ENCODE data around the gene FZD4. TPM values are rescaled to one million over a fixed set of nuclear protein-coding genes. Genes with fewer than 3 reads are reported as not detected.
"Not testable (repeated sequence)": the region's sequence is repeated elsewhere in the genome, so short reads cannot be mapped to it uniquely, and the experiment has no call there.

The FZD4 gene
- total RNA-seq, 1 experiment from 2014 or later = 4.5 TPM

- Histone ChIP-seq H4K91ac (ENCODE audit: insufficient read length, low read depth, low read length) (no peak overlapping the region), H3K4me1 (ENCODE audit: insufficient read depth, low read length) (no peaks in the 10 kb centered on the region), H2BK12ac (ENCODE audit: insufficient read length, low read depth, low read length) (no peak overlapping the region), H3K27ac (ENCODE audit: insufficient read length, low read depth, low read length) (no peak overlapping the region), H2BK20ac (ENCODE audit: low read depth, low read length, poor library complexity, severe bottlenecking) (no peak overlapping the region), H4K8ac (replicated peaks; ENCODE audit: insufficient read length, low read depth, low read length) (no peak overlapping the region), H2AK5ac (ENCODE audit: insufficient read length, low read length) (no peak overlapping the region), H2BK5ac (ENCODE audit: insufficient read length, low read length) (no peak overlapping the region), H2BK15ac (ENCODE audit: low read depth, low read length) (no peak overlapping the region), H3K23me2 (ENCODE audit: insufficient read length, low read depth, low read length, poor library complexity, severe bottlenecking) (no peaks in the 10 kb centered on the region), H4K5ac (ENCODE audit: insufficient read length, low read depth, low read length) (no peak overlapping the region), H3K23ac (ENCODE audit: insufficient read length, low read depth, low read length) (no peak overlapping the region), H2BK120ac (ENCODE audit: low read depth, low read length, poor library complexity, severe bottlenecking) (no peak overlapping the region), H3K4ac (ENCODE audit: low read depth, low read length) (no peak overlapping the region), H3K27me3 (ENCODE audit: insufficient read depth, low read length) (no peaks in the 10 kb centered on the region), H2AFZ (ENCODE audit: low read length) (no peak overlapping the region), H3K14ac (ENCODE audit: insufficient read depth, low read length) (no peak overlapping the region), H3T11ph (ENCODE audit: low read length) (no peak overlapping the region), H3K79me1 (ENCODE audit: insufficient read depth, low read depth, low read length, poor library complexity, severe bottlenecking) (no peaks in the 10 kb centered on the region), H3K9ac (ENCODE audit: extremely low read depth, insufficient read length, low read length) (no peak overlapping the region), H4K20me1 (ENCODE audit: control insufficient read depth, insufficient read depth, insufficient read length) (no peaks in the 10 kb centered on the region), H3K4me2 (ENCODE audit: insufficient read depth, insufficient read length, low read length) (no peak overlapping the region), H3K79me2 (ENCODE audit: insufficient read depth, low read length) (no peaks in the 10 kb centered on the region), H3K9me3 (ENCODE audit: control insufficient read depth, low read depth, low read length) (no peaks in the 10 kb centered on the region), H3K18ac (ENCODE audit: insufficient read length, low read depth, low read length) (no peak overlapping the region), H3K56ac (ENCODE audit: insufficient read length, low read depth, low read length) (no peak overlapping the region)
- H3K27ac Mint-ChIP-seq = no peak overlapping the region
- peaks cover 29% of the 10 kb centered on the region in 2 experiments for H3K4me1 Mint-ChIP-seq
- no peak for DNase-seq
- H3K27me3 Mint-ChIP-seq (ENCODE audit: low read depth) = no peaks in the 10 kb centered on the region
- no peaks in the 10 kb centered on the region for H3K36me3 Mint-ChIP-seq (ENCODE audit: insufficient read depth in 1 of 3, low read depth in 3 of 3)
- no peak overlapping the region for H3K4me3 Mint-ChIP-seq
- TF ChIP-seq CTCF (conservative IDR thresholded peaks at IDR 0.05) = no peak
- H3K9me3 Mint-ChIP-seq = no peaks in the 10 kb centered on the region
- no CpG with 5 or more reads among the region's 3 CpGs for WGBS (ENCODE audit: extremely low coverage, insufficient read length, low lambda C conversion rate)
Observed at GRCh38 chr11:86993031-86993430, 37.8 kb upstream of the FZD4 start.

GRCh38 chr11:86992340-86992739, 37.1 kb upstream of the FZD4 start:
- H3K4me2 ChIP-seq (ENCODE audit: insufficient read depth, insufficient read length, low read length); H2AK5ac ChIP-seq (ENCODE audit: insufficient read length, low read length); H3K4me1 ChIP-seq (ENCODE audit: insufficient read depth, low read length); H3K27ac Mint-ChIP-seq; H2BK5ac ChIP-seq (ENCODE audit: insufficient read length, low read length); DNase-seq; H2BK12ac ChIP-seq (ENCODE audit: insufficient read length, low read depth, low read length); H3K79me1 ChIP-seq (ENCODE audit: insufficient read depth, low read depth, low read length, poor library complexity, severe bottlenecking); H3K36me3 Mint-ChIP-seq (ENCODE audit: insufficient read depth in 1 of 3, low read depth in 3 of 3); H3K14ac ChIP-seq (ENCODE audit: insufficient read depth, low read length); H3K9me3 ChIP-seq (ENCODE audit: control insufficient read depth, low read depth, low read length); H3K23me2 ChIP-seq (ENCODE audit: insufficient read length, low read depth, low read length, poor library complexity, severe bottlenecking); H3K4ac ChIP-seq (ENCODE audit: low read depth, low read length); H4K8ac ChIP-seq (replicated peaks; ENCODE audit: insufficient read length, low read depth, low read length); H3K27me3 ChIP-seq (ENCODE audit: insufficient read depth, low read length); H3K27me3 Mint-ChIP-seq (ENCODE audit: low read depth); H2BK15ac ChIP-seq (ENCODE audit: low read depth, low read length); H2BK20ac ChIP-seq (ENCODE audit: low read depth, low read length, poor library complexity, severe bottlenecking); H3T11ph ChIP-seq (ENCODE audit: low read length); H4K5ac ChIP-seq (ENCODE audit: insufficient read length, low read depth, low read length); H3K23ac ChIP-seq (ENCODE audit: insufficient read length, low read depth, low read length); H3K9ac ChIP-seq (ENCODE audit: extremely low read depth, insufficient read length, low read length); H3K18ac ChIP-seq (ENCODE audit: insufficient read length, low read depth, low read length); H3K27ac ChIP-seq (ENCODE audit: insufficient read length, low read depth, low read length); H3K56ac ChIP-seq (ENCODE audit: insufficient read length, low read depth, low read length); H3K79me2 ChIP-seq (ENCODE audit: insufficient read depth, low read length); H4K20me1 ChIP-seq (ENCODE audit: control insufficient read depth, insufficient read depth, insufficient read length); H2AFZ ChIP-seq (ENCODE audit: low read length); H3K4me3 Mint-ChIP-seq; H2BK120ac ChIP-seq (ENCODE audit: low read depth, low read length, poor library complexity, severe bottlenecking); H3K9me3 Mint-ChIP-seq; H4K91ac ChIP-seq (ENCODE audit: insufficient read length, low read depth, low read length): not testable (repeated sequence)
- no CpG with 5 or more reads among the region's 4 CpGs for WGBS (ENCODE audit: extremely low coverage, insufficient read length, low lambda C conversion rate)
- H3K4me1 Mint-ChIP-seq = peaks cover 24 to 27% of the 10 kb centered on the region in 2 experiments
